Measurements from ENCODE around the gene CCDC88A. TPM values are rescaled to one million over a fixed set of nuclear protein-coding genes. Genes with fewer than 3 reads are reported as not detected.
"Not testable (repeated sequence)": the region's sequence is repeated elsewhere in the genome, so short reads cannot be mapped to it uniquely, and the experiment has no call there.

The CCDC88A gene
- total RNA-seq, 4 donors from 2014 or later = 8.4 to 15.9 (median 9.4) TPM

DNA sequence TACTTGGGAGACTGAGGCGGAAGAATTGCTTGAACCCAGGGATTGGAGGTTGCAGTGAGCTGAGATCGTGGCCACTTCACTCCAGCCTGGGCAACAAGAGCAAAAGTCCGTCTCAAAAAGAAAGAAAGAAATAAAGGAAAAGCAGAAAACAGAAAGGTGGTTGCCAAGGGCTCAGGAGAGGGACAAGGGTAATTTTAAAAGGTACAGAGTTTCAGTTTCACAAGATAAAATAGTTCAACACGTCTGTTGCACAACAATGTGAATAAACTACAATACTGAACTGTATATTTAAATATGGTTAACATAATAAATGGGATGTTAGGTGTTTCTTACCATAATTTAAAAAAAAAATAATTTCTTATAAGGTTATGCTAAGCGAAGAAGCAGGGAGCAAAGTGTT, 174.2 kb downstream of the CCDC88A start:
- WGBS, 2 donors = 90 to 95% methylated on average over 5 of the region's 5 CpGs
- intact Hi-C loops (cut with DNase I; ENCODE audit: low total_unique reads) = no loop called here
- no peak overlapping the region for H3K4me3 ChIP-seq (ENCODE audit: low read depth, poor library complexity, severe bottlenecking)
- no peak for TF ChIP-seq POLR2A (IDR thresholded peaks at IDR 0.05)
- TF ChIP-seq, protein P1, sequence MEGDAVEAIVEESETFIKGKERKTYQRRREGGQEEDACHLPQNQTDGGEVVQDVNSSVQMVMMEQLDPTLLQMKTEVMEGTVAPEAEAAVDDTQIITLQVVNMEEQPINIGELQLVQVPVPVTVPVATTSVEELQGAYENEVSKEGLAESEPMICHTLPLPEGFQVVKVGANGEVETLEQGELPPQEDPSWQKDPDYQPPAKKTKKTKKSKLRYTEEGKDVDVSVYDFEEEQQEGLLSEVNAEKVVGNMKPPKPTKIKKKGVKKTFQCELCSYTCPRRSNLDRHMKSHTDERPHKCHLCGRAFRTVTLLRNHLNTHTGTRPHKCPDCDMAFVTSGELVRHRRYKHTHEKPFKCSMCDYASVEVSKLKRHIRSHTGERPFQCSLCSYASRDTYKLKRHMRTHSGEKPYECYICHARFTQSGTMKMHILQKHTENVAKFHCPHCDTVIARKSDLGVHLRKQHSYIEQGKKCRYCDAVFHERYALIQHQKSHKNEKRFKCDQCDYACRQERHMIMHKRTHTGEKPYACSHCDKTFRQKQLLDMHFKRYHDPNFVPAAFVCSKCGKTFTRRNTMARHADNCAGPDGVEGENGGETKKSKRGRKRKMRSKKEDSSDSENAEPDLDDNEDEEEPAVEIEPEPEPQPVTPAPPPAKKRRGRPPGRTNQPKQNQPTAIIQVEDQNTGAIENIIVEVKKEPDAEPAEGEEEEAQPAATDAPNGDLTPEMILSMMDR (IDR thresholded peaks at IDR 0.05) = no peak
- no peak for DNase-seq (ENCODE audit: low spot score in 2 of 2)

DNA sequence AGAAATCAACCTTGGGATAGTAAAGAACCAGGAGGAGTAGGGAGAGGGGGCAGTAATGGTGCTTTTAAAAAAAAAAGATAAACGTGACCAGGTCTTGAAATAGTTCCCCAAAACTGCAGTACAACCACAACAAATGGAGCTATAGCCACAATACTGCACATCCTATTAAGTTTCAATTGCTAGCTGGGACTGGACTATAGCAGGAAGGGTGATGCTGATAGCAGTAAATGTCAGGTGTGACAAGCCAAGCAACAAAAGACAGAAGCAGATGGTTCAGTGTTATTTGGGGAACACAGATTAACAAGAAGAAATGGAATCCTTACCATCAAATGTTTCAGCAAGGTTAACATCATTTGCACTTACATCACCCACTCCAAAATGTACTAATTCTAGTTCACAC, 177.0 kb downstream of the CCDC88A start:
- TF ChIP-seq, protein P1 (IDR thresholded peaks at IDR 0.05) = no peak
- TF ChIP-seq POLR2A (IDR thresholded peaks at IDR 0.05) = no peak
- no peak overlapping the region for H3K4me3 ChIP-seq (ENCODE audit: low read depth, poor library complexity, severe bottlenecking)
- no peak for DNase-seq (ENCODE audit: low spot score in 2 of 2)
- WGBS, 2 donors = 68 to 75% methylated on average over 1 of the region's 1 CpG
- intact Hi-C loops (cut with DNase I; ENCODE audit: low total_unique reads) = no loop called here

- DNase-seq (ENCODE audit: low spot score in 2 of 2); intact Hi-C loops (cut with DNase I; ENCODE audit: low total_unique reads); H3K4me3 ChIP-seq (ENCODE audit: low read depth, poor library complexity, severe bottlenecking): not testable (repeated sequence)
- WGBS, 2 donors = 95% methylated on average over 8 of the region's 8 CpGs
Measured at GRCh38 chr2:55241582-55241981, 178.1 kb downstream of the CCDC88A start.

DNA sequence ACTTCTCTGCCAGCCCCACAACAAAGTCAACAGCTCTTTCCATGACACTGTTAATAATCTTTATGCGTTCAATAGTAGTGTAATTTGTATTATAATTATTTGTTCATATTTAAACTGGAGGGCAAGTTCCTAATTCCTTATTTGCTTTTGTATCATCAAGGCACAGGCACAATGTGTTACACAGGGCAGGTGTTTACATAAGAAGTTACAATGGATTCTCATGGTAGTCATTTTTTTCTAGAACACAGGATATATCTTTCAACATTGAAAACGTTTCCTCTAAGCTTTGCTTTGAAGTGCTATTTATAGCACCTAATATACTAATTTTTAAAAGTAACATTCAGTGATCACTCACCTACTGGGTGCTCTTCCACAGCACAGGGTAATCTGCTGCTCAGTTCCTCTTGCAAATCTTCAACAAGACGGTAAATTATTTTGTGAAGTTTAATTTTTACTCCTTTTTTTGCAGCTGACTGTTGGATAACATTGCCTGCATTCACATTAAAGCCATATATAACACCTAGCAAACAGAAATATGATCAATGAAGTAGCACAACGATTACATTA, 179.9 kb downstream of the CCDC88A start:
- H3K4me3 ChIP-seq (ENCODE audit: low read depth, poor library complexity, severe bottlenecking) = no peak overlapping the region
- intact Hi-C loops (cut with DNase I; ENCODE audit: low total_unique reads) = no loop called here
- DNase-seq (ENCODE audit: low spot score in 2 of 2) = no peak
- TF ChIP-seq POLR2A (IDR thresholded peaks at IDR 0.05) = no peak
- TF ChIP-seq, protein P1 (IDR thresholded peaks at IDR 0.05) = no peak
- WGBS, 2 donors = 68 to 71% methylated on average over 4 of the region's 4 CpGs

Other genes starting within 250 kb of the CCDC88A start
- gene CLHC1, start 187.6 kb downstream of the CCDC88A start, total RNA-seq = 10 to 100 TPM in 1 of 4 donors, 1 to 10 TPM in 3; 5.3 to 13.1 (median 7.9) TPM
- gene RPS27A, start 187.2 kb downstream of the CCDC88A start, total RNA-seq = 1,000 to 10,000 TPM; 1,078 to 1,927 (median 1,496) TPM
- gene MTIF2, start 150.6 kb downstream of the CCDC88A start, total RNA-seq = 10 to 100 TPM; 13.0 to 22.1 (median 16.3) TPM
- gene CFAP36, start 99.9 kb upstream of the CCDC88A start, total RNA-seq = 10 to 100 TPM; 10.3 to 17.4 (median 14.8) TPM
- gene PPP4R3B, start 197.8 kb upstream of the CCDC88A start, total RNA-seq = 10 to 100 TPM; 46.8 to 57.8 (median 48.8) TPM

Measured in lower leg skin (tissue), 4 donors.